CD14-positive monocyte (primary cell): ENCODE data around the gene APOC4. TPM values are rescaled to one million over a fixed set of nuclear protein-coding genes. Genes with fewer than 3 reads are reported as not detected.

Experiments used
- DNase-seq, 3 donors: peaks; one replicate each; pipeline ENCODE4 v3.0.0-alpha.2; 2011 to 2022
- H2AFZ ChIP-seq: 2 replicates; pipeline ENCODE4 v1.6.0; 2012; ENCODE audit warnings: mild to moderate bottlenecking, low read depth, low read length, inconsistent platforms; ENCODE audit not compliant: insufficient read depth, poor library complexity, severe bottlenecking
- H3K27ac ChIP-seq, 2 donors: 1 replicate in 1 of 2; 2 replicates in 1 of 2; pipeline ENCODE4 v1.5.1; 2012 to 2013; ENCODE audit warnings: low read length in 2 of 2, control low read depth in 1 of 2, inconsistent platforms in 1 of 2, low read depth in 1 of 2, mild to moderate bottlenecking in 1 of 2
- H3K27me3 ChIP-seq, 2 donors: one replicate each; pipeline versions ENCODE4 v1.6.0 to v1.6.1; 2011 to 2013; ENCODE audit warnings: low read length in 2 of 2; ENCODE audit not compliant: control insufficient read depth in 2 of 2, insufficient read depth in 2 of 2
- H3K36me3 ChIP-seq, 2 donors: replicated peaks in 1 of 2; 1 replicate in 1 of 2; 2 replicates in 1 of 2; pipeline versions ENCODE4 v1.5.1 to v1.6.1; 2012 to 2013; ENCODE audit warnings: low read length in 2 of 2, control low read depth in 1 of 2, inconsistent platforms in 1 of 2, mild to moderate bottlenecking in 1 of 2; ENCODE audit not compliant: insufficient read depth in 2 of 2, control insufficient read depth in 1 of 2
- H3K4me1 ChIP-seq, 2 donors: 1 replicate in 1 of 2; 2 replicates in 1 of 2; pipeline versions ENCODE4 v1.5.1 to v1.6.1; 2012 to 2013; ENCODE audit warnings: low read length in 2 of 2, control low read depth in 1 of 2, inconsistent platforms in 1 of 2, mild to moderate bottlenecking in 1 of 2, moderate library complexity in 1 of 2; ENCODE audit not compliant: insufficient read depth in 2 of 2, control insufficient read depth in 1 of 2
- H3K4me2 ChIP-seq: replicated peaks from 2 replicates; pipeline ENCODE3; 2012; ENCODE audit warnings: low read length, moderate library complexity, mild to moderate bottlenecking; ENCODE audit not compliant: poor library complexity, severe bottlenecking; ENCODE audit errors: extremely low read depth
- H3K4me3 ChIP-seq, 3 experiments: fragments of 200-600 bp in 1 of 3; sonication (generic) in 1 of 3; replicated peaks in 1 of 3; 1 replicate in 2 of 3; 2 replicates in 1 of 3; pipeline ENCODE4 v1.5.1; 2011 to 2013; ENCODE audit warnings: low read length in 3 of 3, mild to moderate bottlenecking in 3 of 3, control low read depth in 2 of 3, low read depth in 2 of 3, inconsistent platforms in 1 of 3, moderate library complexity in 1 of 3
- H3K79me2 ChIP-seq: 2 replicates; pipeline ENCODE4 v1.6.0; 2012; ENCODE audit warnings: mild to moderate bottlenecking, control low read depth, inconsistent platforms, low read length, moderate library complexity; ENCODE audit not compliant: insufficient read depth
- H3K9ac ChIP-seq: 2 replicates; pipeline ENCODE4 v1.6.0; 2017; ENCODE audit warnings: low read length, mild to moderate bottlenecking; ENCODE audit not compliant: insufficient read depth, poor library complexity, severe bottlenecking
- H3K9me3 ChIP-seq, 2 donors: replicated peaks in 1 of 2; 1 replicate in 1 of 2; 2 replicates in 1 of 2; pipeline versions ENCODE4 v1.5.1 to v1.6.1; 2012 to 2013; ENCODE audit warnings: low read length in 2 of 2, control low read depth in 1 of 2; ENCODE audit not compliant: control insufficient read depth in 1 of 2, insufficient read depth in 1 of 2
- H4K20me1 ChIP-seq: 2 replicates; pipeline ENCODE4 v1.6.0; 2012; ENCODE audit warnings: mild to moderate bottlenecking, low read length, control low read depth, moderate library complexity; ENCODE audit not compliant: insufficient read depth
- H3K27ac Mint-ChIP-seq, 7 donors: one replicate each; pipeline ENCODE4 v1.8.0; 2020; ENCODE audit warnings: mild to moderate bottlenecking in 7 of 7, mixed read lengths in 7 of 7, moderate library complexity in 6 of 7, inconsistent platforms in 2 of 7
- H3K27me3 Mint-ChIP-seq, 3 donors: one replicate each; pipeline ENCODE4 v1.8.0; 2021 to 2022; ENCODE audit warnings: low read depth in 3 of 3, mild to moderate bottlenecking in 3 of 3, mixed read lengths in 3 of 3, moderate library complexity in 3 of 3, inconsistent platforms in 1 of 3
- H3K36me3 Mint-ChIP-seq, 2 donors: one replicate each; pipeline ENCODE4 v1.8.0; 2020; ENCODE audit warnings: mixed read lengths in 2 of 2, inconsistent platforms in 1 of 2, mild to moderate bottlenecking in 1 of 2
- H3K4me1 Mint-ChIP-seq: one replicate; pipeline ENCODE4 v1.8.0; 2020; ENCODE audit warnings: mild to moderate bottlenecking, mixed read lengths
- H3K4me3 Mint-ChIP-seq, 2 donors: one replicate each; pipeline ENCODE4 v1.8.0; 2020; ENCODE audit warnings: mild to moderate bottlenecking in 2 of 2, mixed read lengths in 2 of 2, moderate library complexity in 1 of 2
- H3K9me3 Mint-ChIP-seq, 7 donors: one replicate each; pipeline ENCODE4 v1.8.0; 2020 to 2022; ENCODE audit warnings: mixed read lengths in 7 of 7, mild to moderate bottlenecking in 6 of 7, moderate library complexity in 6 of 7, inconsistent platforms in 2 of 7
- CTCF ChIP-seq: fragments of 200-600 bp; IDR thresholded peaks from one replicate; pipeline ENCODE4 v1.8.0; 2022; ENCODE audit warnings: antibody characterized with exemption, mild to moderate bottlenecking
- WGBS: methylation state at CpG from one replicate; pipeline ENCODE4 v1.1.5; 2013; ENCODE audit warnings: missing lambda C conversion rate; ENCODE audit not compliant: insufficient coverage; 5-methylcytosine and 5-hydroxymethylcytosine counted together
- intact Hi-C, 2 donors: fragments of 100-400 bp; cut with micrococcal nuclease; formaldehyde crosslinking; loops; one replicate each; pipeline versions ENCODE4 v1.15.0 to v1.15.1; 2023
- polyA plus RNA-seq, 3 donors: library from polyadenylated mRNA; depleted of rRNA in 1 of 3; unstranded in 2 of 3; stranded (reverse) in 1 of 3; fragments of 300-500 nt in 2 of 3; fragments of >200 nt in 1 of 3; fragmentation: Illumina TruSeq in 2 of 3; gene quantifications; 1 replicate in 2 of 3; 2 replicates in 1 of 3; pipeline ENCODE4 v1.2.3, GENCODE V29; 2012 to 2021

The APOC4 gene
- polyA plus RNA-seq, 3 donors: not detected

- Histone ChIP-seq H3K4me2 (no peak overlapping the region), H4K20me1 (no peaks in the 10 kb centered on the region), H3K27ac (no peak overlapping the region), H3K9ac (no peak overlapping the region), H3K36me3 (peaks cover 65 to 80% of the 10 kb centered on the region in 2 donors), H3K79me2 (no peaks in the 10 kb centered on the region), H3K4me3 (no peak overlapping the region), H3K27me3 (no peaks in the 10 kb centered on the region), H3K4me1 (peaks cover 0 to 4% of the 10 kb centered on the region in 2 donors), H2AFZ (no peak overlapping the region), H3K9me3 (no peaks in the 10 kb centered on the region)
- no peak for TF ChIP-seq CTCF
- DNase-seq: no peak
- peaks cover 6% of the 10 kb centered on the region for H3K4me1 Mint-ChIP-seq
- intact Hi-C loops: loop anchor here in 1 of 2 donors (5.0 kb wide), 1 partner anchor 33 kb away; the partner anchor contains the start of gene CLPTM1
- peak overlapping the region in 2 of 7 donors; percentile 41 to 88 for H3K27ac Mint-ChIP-seq
- peaks cover 0 to 2% (median 0%) of the 10 kb centered on the region in 3 donors for H3K27me3 Mint-ChIP-seq
- H3K9me3 Mint-ChIP-seq: no peaks in the 10 kb centered on the region
- H3K4me3 Mint-ChIP-seq: no peak overlapping the region
- WGBS: 97% methylated on average over 11 of the region's 14 CpGs
- H3K36me3 Mint-ChIP-seq: peaks cover 55 to 75% of the 10 kb centered on the region in 2 donors
Measured at GRCh38 chr19:44990459-44990858, 48.4 kb downstream of the APOC4 start.

GRCh38 chr19:44990966-44991365 lies 48.9 kb downstream of the APOC4 start:
- Histone ChIP-seq H3K27me3 (no peaks in the 10 kb centered on the region), H3K4me3 (no peak overlapping the region), H2AFZ (no peak overlapping the region), H3K4me1 (peaks cover 0 to 4% of the 10 kb centered on the region in 2 donors), H3K4me2 (no peak overlapping the region), H3K36me3 (peaks cover 60 to 75% of the 10 kb centered on the region in 2 donors), H4K20me1 (no peaks in the 10 kb centered on the region), H3K9me3 (no peaks in the 10 kb centered on the region), H3K79me2 (no peaks in the 10 kb centered on the region), H3K9ac (no peak overlapping the region), H3K27ac (no peak overlapping the region)
- Mint-ChIP-seq H3K27me3 (peaks cover 0 to 2% (median 0%) of the 10 kb centered on the region in 3 donors), H3K36me3 (peaks cover 51 to 70% of the 10 kb centered on the region in 2 donors), H3K4me1 (peaks cover 6% of the 10 kb centered on the region), H3K4me3 (no peak overlapping the region), H3K27ac (peak overlapping the region in 1 of 7 donors; percentile 59), H3K9me3 (no peaks in the 10 kb centered on the region)
- no peak for TF ChIP-seq CTCF
- intact Hi-C loops: loop anchor here in 1 of 2 donors (5.0 kb wide), 1 partner anchor 34 kb away; the partner anchor contains the start of gene CLPTM1
- DNase-seq: no peak
- WGBS: 94% methylated on average over 12 of the region's 12 CpGs
